ENCODE measurements around the gene RSPO4.
"Not testable (repeated sequence)": the region's sequence is repeated elsewhere in the genome, so short reads cannot be mapped to it uniquely, and the experiment has no call there.

The RSPO4 gene

GRCh38 chr20:1003920-1004697, 2.0 kb upstream of the RSPO4 start:
- DNase-seq: no peak

GRCh38 chr20:1002682-1003561, 811 bp upstream of the RSPO4 start:
- DNase-seq: no peak

DNA sequence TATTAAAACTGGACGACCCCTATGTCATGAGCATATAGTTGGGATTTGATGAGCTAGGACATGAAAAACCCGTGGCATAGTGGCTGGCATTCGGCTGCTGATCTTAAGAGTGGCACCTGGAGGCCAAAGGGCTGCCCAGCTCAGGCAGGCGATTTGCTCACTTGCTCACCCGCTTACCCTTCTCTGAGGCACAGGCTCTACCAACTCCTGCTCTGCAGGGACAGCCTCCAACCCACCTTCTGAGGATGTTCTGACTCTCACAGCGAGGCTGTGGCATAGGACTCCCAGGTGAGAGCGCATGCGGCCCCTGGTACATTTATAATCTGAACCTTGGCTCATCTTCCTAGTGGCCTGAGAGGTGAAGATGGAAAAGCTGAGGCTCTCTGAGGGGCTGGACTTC, 995 bp downstream of the RSPO4 start:
- DNase-seq: no peak

DNA sequence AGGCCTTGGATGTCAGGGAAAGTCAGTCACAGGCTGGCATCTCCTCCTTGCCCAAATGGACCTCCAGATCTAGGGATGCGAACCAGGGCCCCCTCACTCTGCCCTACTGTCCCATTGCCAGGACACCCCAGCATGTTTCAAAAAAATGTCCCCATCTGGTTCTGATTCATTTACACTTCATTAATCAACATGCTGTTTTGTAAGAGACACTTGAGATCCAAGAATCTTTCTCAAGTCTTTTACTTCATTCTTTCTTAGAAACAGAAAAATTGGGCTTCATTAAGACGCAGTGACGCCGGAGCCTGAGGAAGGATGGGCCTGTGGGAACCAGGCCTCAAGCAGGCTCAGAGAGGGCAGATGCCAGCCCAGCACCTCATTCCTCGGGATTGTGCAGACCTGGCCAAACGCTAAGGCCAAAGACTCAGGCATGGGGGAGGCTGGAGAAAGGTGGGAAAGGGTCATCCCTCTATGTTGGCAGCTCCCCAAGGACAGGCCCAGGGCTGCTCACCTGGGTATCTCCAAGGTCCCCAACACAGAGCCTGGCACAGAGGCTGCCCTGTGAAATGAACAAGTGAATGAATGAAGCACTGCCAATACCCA, 3.8 kb downstream of the RSPO4 start:
- DNase-seq: no peak

DNA sequence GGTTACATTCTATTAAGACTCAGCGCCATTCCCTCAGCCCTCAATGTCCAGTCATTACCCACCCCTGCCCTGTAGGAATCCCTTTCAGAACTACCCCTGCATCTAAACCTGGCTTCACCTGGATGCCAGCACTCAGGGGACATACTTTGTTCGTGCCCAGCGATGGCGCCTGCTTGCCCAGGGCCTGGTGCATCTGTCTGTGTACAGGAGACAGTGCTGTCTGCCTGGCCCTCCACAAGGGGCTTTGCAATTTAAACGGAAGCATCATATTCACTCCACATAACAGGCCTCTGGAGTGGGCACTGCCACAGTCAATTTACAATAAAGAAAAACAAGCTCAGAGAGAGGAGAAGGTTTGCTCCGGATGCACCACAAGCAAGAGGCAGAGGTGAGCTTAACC, 4.6 kb downstream of the RSPO4 start:
- no peak for DNase-seq

GRCh38 chr20:997016-997415, 5.1 kb downstream of the RSPO4 start:
- no peak for DNase-seq

DNA sequence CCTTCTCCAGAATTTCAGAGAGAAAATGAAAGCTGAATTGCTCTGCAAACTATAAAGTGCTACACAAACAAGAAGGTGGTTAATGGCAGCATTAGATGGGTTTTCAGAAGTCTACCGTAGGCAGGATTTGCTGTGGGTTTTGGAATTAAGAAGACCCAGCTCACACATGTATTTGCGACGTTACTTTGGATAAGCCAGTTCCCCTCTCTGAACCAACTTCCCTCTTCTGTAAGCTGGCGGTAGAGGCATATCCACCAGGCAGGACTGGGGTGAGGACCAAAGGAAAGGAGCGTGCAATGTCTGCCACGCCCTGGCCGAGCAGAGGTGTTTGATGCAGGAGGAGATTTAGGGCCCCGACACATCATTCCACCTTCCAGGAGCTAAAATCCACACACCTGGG, 6.9 kb downstream of the RSPO4 start:
- no peak for DNase-seq

DNA sequence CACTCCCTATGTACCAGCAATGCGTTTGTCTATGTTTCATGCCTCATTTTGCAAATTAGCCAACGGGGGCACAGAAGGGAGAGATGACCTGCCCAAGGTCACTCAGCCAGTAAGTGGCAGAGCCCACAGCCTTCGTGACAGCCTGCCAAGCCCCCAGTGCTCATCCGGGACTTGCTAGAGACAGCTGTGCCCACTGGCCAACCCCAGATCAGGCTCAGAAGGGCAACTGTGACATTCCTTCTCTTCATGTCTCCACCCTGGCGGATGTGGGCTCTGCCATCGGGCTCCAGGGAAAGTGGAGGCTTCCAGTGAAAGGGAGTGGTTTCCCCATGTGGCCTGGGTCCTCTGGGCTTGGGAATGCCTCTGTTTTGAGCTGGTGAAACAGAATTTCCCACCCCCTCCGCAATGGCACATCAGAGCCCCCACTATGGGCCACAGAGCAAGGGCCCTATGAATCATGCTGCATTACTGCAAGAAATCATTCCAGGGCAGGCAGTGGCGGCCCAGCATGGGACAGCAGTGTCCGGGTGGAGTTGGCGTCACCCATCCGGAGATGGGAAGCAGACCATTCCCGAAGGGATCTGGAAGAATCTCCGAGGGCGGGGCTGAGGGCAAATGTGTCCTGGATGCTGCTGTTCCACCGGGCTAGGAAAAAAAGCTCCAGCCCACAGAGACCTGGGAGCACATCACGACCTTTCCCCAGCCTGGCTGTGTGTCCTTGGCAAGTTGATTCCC, 9.1 kb downstream of the RSPO4 start:
- no peak for DNase-seq

DNA sequence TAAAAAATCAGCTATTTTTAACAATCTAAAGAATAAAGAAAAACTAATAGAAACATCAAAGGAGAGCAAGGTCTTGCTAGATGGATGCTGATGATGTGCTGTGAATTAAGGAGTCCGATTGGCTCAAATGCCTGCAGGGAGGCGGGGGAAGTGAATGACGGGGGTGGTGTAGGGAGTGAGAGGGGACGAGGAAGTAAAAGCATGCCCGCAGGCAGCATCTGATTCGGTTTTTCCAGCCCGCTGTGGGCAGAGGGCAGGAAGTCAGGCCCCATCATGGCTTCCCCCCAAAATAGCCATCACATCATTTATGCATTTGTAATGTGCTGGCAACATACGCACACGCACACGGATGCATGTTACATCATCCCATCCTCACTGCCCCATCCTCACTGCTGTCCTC, 10.3 kb downstream of the RSPO4 start:
- DNase-seq: no peak

GRCh38 chr20:990293-990959, 11.7 kb downstream of the RSPO4 start:
- no peak for DNase-seq

DNA sequence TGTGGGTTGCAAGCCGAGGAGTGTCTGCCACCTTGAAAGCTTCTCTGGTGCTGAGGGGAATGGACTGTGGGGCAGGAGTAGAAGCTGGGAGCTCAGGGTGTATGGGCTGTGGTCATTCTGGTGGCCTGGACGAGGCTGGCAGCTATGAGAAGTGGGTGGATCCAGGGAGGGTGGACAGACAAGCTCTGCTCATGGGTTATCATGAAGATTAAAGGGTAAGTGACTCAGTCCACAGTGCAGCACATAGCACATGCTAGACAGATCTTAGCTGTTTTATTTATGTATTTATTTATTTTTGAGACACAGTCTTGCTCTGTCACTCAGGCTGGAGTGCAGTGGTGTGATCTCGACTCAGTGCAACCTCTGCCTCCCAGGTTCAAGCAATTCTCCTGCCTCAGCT, 13.8 kb downstream of the RSPO4 start:
- no peak for DNase-seq

- no peak for DNase-seq
Observed at GRCh38 chr20:987677-988076, 14.4 kb downstream of the RSPO4 start.

- no peak for DNase-seq
Observed at GRCh38 chr20:986733-987355, 15.3 kb downstream of the RSPO4 start.

- DNase-seq: not testable (repeated sequence)
Observed at GRCh38 chr20:984994-985393, 17.1 kb downstream of the RSPO4 start.

GRCh38 chr20:982754-983153, 19.4 kb downstream of the RSPO4 start:
- no peak for DNase-seq

GRCh38 chr20:977021-977420, 25.1 kb downstream of the RSPO4 start:
- DNase-seq: no peak

GRCh38 chr20:976033-976432, 26.1 kb downstream of the RSPO4 start:
- no peak for DNase-seq

GRCh38 chr20:973785-974194, 28.3 kb downstream of the RSPO4 start:
- DNase-seq: peak; percentile 61

GRCh38 chr20:972256-972655, 29.9 kb downstream of the RSPO4 start:
- no peak for DNase-seq

DNA sequence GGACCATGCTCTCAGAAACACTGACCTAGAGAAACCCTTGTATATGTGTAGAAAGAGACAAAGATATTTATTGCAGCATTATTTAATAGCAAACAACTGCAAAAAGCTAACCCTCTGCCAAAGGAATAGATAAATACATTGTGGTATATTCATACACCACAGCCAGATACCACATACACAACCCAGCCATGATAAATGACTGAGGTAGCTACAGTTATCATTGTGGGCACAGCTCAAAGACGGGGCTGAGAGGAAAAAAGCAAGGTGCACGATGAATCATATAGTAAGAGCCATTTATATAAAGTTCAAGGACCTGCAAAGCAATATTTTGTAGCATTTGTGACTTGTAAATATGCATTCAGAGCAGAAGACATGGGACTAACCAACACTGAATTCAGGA, 30.8 kb downstream of the RSPO4 start:
- no peak for DNase-seq

- no peak for DNase-seq
Observed at GRCh38 chr20:969868-970267, 32.2 kb downstream of the RSPO4 start.
